Stimulated activated CD8-positive, alpha-beta memory T cell treated with anti-CD3 and anti-CD28 coated beads, Interleukin-7, amount 100 ng/mL, for 48 hours (primary cell): Measurements from ENCODE around the gene CDIPT.
A peak's percentile ranks its signal among the peaks of the same experiment; 100 is the strongest.
"Not testable (repeated sequence)": the region's sequence is repeated elsewhere in the genome, so short reads cannot be mapped to it uniquely, and the experiment has no call there.

Source experiments
- DNase-seq, 2 donors: peaks; one replicate each; pipeline ENCODE4 v3.0.0-alpha.2; 2020; ENCODE audit warnings: low read depth in 1 of 2; ENCODE audit errors: extremely low read depth in 1 of 2

CDIPT gene

GRCh38 chr16:29897333-29897732 lies 34.3 kb upstream of the CDIPT start:
- no peak for DNase-seq

GRCh38 chr16:29896841-29897240 lies 33.8 kb upstream of the CDIPT start:
- no peak for DNase-seq

GRCh38 chr16:29894352-29894751 lies 31.3 kb upstream of the CDIPT start:
- DNase-seq = no peak

GRCh38 chr16:29893553-29893952 lies 30.5 kb upstream of the CDIPT start:
- no peak for DNase-seq

GRCh38 chr16:29892458-29892813 lies 29.4 kb upstream of the CDIPT start:
- DNase-seq = no peak

GRCh38 chr16:29891525-29892457 lies 28.8 kb upstream of the CDIPT start:
- no peak for DNase-seq

GRCh38 chr16:29889372-29889771 lies 26.3 kb upstream of the CDIPT start:
- not testable (repeated sequence) for DNase-seq

GRCh38 chr16:29883987-29884386 lies 21.0 kb upstream of the CDIPT start:
- no peak for DNase-seq

- DNase-seq = no peak
Observed at GRCh38 chr16:29881050-29881449, 18.0 kb upstream of the CDIPT start.

GRCh38 chr16:29878172-29878571 lies 15.1 kb upstream of the CDIPT start:
- DNase-seq = no peak

GRCh38 chr16:29877266-29877961 lies 14.4 kb upstream of the CDIPT start:
- DNase-seq = peak in 1 of 2 donors; percentile 73

- DNase-seq = no peak
Observed at GRCh38 chr16:29876594-29877249, 13.7 kb upstream of the CDIPT start.

- no peak for DNase-seq
Observed at GRCh38 chr16:29876217-29876593, 13.2 kb upstream of the CDIPT start.

- no peak for DNase-seq
Observed at GRCh38 chr16:29875206-29875605, 12.2 kb upstream of the CDIPT start.

- DNase-seq = no peak
Observed at GRCh38 chr16:29873319-29873718, 10.3 kb upstream of the CDIPT start.

- no peak for DNase-seq
Observed at GRCh38 chr16:29871822-29872546, 9.0 kb upstream of the CDIPT start.

- not testable (repeated sequence) for DNase-seq
Observed at GRCh38 chr16:29869067-29869466, 6.0 kb upstream of the CDIPT start.

- no peak for DNase-seq
Observed at GRCh38 chr16:29868396-29869009, 5.5 kb upstream of the CDIPT start.

GRCh38 chr16:29864205-29864604 lies 1.2 kb upstream of the CDIPT start:
- DNase-seq = no peak

- no peak for DNase-seq
Observed at GRCh38 chr16:29863669-29863984, 601 bp upstream of the CDIPT start.

GRCh38 chr16:29862383-29862883 lies 593 bp downstream of the CDIPT start:
- DNase-seq = no peak
